ENCODE results near the gene AXIN2.

The AXIN2 gene

DNA sequence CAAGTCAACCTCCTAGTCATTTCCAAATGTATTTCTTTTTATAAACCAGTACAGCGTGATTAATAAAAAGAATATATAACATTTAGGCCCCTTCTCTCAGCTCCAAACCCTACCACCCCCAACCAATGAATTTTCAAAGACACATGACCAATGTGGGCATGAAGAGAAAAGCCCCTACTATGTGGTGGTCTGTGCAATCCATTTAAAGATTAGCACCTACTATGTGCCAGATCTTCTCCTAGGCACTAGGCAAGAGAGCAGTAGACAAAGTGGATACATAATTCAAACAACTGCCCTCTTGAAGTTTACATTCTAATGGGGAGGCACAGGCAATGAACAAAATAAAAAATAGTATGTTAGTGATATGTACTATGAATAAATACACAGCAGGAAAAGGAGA lies 19.4 kb downstream of the AXIN2 start:
- DNase-seq (ENCODE audit: insufficient read length, low spot score) (no peak), FAIRE-seq (no peak)
- TF ChIP-seq POLR2A (IDR thresholded peaks at IDR 0.05; ENCODE audit: low read depth, low read length): no peak

DNA sequence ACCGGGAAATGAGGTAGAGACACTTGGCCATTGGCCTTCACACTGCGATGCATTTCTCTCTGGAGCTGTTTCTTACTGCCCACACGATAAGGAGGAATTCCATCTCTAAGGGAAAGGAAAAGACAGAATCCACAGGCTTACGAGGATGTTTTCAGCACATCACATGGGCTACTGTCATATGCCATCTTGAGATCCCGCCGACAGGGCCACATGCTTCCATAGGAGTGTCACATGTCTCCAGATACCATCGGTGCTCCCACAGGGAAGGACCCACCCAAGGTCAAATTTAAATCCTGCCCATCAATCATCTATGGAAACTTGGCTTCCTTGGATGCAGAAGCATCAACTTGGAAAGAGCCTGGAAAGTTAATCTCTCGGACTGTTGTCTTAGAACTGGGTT lies 20.0 kb downstream of the AXIN2 start:
- no peak for DNase-seq (ENCODE audit: insufficient read length, low spot score)
- no peak for FAIRE-seq
- TF ChIP-seq POLR2A (IDR thresholded peaks at IDR 0.05; ENCODE audit: low read depth, low read length): no peak

DNA sequence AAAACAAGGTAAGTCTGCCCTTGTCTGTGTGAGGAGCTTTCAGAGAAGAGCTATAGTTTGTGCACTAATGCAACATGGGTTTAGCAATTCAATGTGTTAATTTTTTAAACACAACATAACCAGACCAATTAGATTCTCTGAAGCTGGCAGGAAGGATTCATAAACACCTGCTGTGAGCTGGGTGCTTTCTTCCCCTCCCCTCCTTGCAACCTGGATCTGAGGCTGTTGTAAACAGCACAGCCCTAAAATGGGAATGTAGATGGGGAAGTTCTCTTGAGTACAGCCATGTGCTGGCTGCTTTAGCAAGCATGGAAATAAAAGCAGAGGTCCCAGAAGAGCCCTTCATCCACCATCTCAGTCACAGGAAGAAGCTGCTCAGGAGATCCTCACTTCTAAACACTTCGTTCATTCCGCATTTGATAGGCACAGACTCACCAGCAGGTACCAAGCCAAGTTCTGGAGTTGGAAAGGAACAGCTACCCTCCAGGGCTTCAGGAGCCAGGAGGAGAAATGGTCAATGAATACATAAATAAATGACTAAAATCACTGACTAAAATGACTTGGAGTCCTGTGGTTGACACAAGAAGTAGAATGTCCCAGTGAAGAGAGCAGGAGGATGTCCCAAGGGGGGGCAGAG lies 21.7 kb downstream of the AXIN2 start:
- no peak for DNase-seq (ENCODE audit: insufficient read length, low spot score)
- TF ChIP-seq POLR2A (IDR thresholded peaks at IDR 0.05; ENCODE audit: low read depth, low read length): no peak
- FAIRE-seq: no peak

DNA sequence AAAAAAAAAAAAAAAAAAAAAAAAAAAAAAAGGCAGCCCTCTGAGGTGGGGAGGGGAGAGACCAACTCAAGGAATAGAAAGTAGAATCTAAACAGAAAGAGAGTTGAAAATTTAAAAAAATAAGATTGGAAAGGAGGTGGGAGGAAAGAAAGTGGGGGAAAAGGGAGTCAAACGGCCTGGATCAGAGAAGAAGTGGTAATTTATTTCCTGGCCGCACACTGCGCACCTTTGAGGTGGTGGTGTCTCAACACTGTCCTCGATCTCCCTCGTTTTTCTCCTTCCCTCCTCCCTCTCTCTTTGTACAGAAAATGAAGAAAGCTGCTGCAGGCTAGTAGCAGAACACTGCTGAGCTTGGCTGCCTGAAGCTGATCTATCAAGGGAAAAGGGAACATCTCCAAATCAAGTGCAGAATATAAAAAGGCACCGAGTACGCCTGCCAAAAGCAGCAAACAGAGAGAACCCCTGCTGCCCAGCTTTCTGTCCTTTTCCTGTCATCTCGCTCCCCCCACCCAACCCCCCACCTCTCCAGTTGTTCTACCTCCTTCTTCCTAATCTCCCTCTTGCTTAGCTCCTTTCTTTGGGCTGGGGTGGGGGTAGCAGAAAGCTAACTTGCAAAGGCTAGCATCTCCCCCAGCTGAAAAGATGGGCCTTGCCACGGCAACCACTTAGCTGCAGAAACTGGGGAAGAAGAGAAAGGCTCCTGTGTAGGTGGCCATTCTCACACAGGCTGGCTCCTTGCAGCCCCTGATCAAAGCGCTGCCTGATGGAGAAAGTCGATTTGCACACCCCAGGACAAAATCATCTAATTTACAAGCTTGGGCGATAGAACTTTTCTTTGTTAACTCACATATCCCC lies 22.5 kb downstream of the AXIN2 start:
- no peak for TF ChIP-seq POLR2A (IDR thresholded peaks at IDR 0.05; ENCODE audit: low read depth, low read length)
- FAIRE-seq (no peak), DNase-seq (ENCODE audit: insufficient read length, low spot score) (no peak)

DNA sequence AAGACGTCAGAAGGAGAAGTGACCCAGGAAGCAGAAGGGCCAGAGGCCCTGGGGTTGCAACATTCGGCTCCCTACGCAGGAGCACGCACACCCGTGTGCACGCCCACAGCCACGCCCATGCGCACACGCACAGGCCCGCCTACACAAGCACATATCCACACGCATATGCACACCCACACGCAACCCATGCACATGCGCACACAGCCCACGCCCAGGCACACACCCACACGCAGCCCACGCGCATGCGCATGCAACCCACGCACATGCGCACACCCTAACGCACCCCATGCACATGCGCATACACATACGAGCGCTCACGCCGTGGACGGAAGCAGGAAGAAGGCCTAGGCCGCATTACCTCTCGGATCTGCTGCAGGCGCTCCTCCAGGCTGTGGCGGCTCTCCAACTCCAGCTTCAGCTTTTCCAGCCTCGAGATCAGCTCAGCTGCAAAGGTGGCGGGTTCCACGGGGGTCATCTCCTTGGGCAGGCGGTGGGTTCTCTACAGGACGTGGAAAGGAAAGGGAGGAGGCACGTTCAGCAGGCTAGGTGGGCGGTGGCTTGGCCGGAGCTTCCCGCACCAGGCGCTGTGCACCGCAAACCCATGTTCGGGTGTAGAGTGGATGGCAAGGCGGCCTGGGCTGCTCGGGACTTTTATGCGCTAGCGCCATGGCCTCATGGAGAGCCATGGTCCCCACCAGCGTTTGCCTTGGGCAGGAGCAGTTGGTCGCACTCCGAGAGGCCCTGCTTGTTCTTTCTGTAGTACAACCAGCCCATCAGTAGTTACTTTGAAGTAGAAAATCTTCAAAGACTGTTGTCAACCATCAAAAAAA lies 23.4 kb downstream of the AXIN2 start:
- FAIRE-seq: no peak
- no peak for TF ChIP-seq POLR2A (IDR thresholded peaks at IDR 0.05; ENCODE audit: low read depth, low read length)
- no peak for DNase-seq (ENCODE audit: insufficient read length, low spot score)

DNA sequence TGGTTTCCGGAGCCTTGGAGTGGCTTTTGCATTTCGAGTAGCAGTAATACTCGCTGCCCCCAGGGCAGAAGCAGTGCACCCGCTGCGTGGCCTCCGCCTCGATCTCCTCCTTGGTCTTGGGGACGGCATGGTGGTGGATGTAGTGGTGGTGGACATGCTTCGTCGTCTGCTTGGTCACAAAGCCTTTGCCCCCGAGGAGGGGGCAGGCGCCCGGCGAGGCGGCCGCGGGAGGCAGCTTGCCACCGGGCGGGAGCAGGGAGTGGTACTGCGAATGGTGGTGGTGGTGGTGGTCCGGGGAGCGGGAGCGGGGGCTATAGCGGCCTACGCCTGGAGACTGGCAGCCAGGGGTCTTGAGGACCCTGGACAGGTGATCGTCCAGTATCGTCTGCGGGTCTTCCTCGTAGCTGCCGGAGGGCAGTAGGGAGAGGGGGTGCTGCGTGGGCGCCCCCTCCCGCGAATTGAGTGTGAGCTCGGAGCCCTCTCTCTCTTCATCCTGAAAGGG lies 24.1 kb downstream of the AXIN2 start:
- DNase-seq (ENCODE audit: insufficient read length, low spot score) (no peak), FAIRE-seq (no peak)
- no peak for TF ChIP-seq POLR2A (IDR thresholded peaks at IDR 0.05; ENCODE audit: low read depth, low read length)

DNA sequence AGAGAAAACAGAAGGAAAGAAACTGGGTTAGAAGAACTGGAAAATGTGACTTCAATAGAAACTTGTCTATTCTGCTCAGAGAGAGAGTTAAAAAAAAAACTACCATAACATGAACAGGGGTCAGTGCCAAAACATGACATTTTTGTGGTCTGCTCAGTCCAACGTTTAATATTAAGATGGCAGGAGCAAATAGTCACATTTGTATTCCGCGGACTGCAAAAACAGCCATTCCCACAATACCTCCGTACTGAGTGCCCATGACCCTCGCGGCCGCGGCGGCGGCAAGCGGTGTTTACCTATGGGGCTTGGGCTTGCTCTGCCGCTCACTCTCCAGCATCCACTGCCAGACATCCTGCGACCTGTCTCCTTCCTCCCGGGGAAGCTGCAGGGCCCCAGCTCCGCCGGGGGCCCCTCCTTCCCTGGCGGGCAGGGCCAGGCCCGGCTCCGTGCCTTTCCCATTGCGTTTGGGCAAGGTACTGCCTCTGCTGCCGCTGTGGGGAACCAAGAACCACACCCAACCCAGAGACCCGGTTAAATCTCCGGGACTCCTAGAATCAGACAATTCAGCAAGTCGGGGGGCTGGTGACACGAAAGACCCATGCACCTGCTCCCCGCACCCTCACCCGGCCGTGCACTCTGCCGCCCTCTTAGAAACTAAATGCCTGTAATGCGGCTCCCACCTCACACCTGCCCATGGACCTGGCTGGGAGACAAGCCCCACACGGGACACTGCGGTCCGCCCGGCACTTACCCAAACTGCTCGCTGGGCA lies 24.7 kb downstream of the AXIN2 start:
- DNase-seq (ENCODE audit: insufficient read length, low spot score) (no peak), FAIRE-seq (no peak)
- TF ChIP-seq POLR2A (IDR thresholded peaks at IDR 0.05; ENCODE audit: low read depth, low read length): no peak

DNA sequence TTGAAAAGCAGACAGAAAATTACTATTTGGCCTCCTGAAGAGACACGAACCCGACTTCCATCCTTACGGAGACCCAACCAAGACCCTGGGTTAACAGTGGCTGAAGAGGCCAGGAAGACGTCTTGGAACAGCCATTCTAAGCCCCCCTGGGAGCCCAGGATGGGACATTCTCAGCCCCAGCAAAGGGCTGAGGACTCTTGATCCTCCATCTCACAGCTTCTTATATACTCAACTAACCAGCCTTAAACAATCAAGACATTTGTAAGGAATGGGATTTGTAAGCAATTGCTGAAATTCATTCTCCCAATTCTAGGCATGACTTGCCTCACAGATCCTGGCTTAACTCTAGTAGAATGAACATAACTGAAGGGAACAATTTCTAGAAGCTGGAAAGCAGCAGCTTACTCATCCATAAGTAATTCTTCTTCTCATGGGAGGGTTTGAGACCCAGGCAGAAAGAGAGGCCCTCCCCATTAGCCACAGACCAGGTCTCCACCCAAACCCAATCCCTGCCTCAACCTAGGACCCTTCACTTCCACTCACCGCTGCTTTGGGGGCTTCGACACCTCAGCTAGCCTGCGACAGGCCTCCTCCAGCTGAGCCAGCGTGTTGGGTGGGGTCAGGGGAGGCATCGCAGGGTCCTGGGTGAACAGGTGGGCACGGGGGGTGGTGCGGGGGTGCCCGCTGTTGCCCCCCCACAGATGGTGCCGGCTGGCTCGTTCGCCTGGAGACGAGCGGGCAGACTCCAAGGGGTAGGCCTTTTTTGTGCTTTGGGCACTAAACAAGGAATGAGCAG lies 25.5 kb downstream of the AXIN2 start:
- FAIRE-seq (no peak), DNase-seq (ENCODE audit: insufficient read length, low spot score) (no peak)
- TF ChIP-seq POLR2A (IDR thresholded peaks at IDR 0.05; ENCODE audit: low read depth, low read length): no peak

DNA sequence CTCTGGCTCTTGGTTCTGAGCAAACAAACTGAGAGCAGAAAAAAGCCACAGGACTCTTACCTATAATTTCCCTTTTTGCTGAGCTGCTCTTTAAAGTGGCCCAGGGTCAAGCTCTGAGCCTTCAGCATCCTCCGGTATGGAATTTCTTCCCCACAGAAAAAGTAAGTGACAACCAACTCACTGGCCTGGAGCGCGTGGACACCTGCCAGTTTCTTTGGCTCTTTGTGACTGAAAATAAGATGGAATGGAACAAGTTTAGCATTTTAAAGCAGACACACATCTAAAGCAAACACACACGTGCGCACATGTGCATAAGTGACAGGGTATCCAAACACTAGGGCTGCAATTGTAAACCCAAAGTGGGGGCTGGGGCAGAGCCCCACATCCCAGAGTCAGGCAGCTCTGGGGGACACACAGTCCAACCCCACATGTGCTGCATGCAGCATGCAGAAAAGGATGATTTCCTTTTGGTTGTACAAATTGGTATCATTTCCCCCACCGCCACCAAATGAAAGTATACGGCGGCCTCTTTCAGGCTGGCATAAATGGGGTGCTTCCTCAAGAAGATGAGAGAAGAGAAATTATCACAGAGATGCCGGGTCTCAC lies 27.5 kb downstream of the AXIN2 start:
- FAIRE-seq: no peak
- no peak for TF ChIP-seq POLR2A (IDR thresholded peaks at IDR 0.05; ENCODE audit: low read depth, low read length)

DNA sequence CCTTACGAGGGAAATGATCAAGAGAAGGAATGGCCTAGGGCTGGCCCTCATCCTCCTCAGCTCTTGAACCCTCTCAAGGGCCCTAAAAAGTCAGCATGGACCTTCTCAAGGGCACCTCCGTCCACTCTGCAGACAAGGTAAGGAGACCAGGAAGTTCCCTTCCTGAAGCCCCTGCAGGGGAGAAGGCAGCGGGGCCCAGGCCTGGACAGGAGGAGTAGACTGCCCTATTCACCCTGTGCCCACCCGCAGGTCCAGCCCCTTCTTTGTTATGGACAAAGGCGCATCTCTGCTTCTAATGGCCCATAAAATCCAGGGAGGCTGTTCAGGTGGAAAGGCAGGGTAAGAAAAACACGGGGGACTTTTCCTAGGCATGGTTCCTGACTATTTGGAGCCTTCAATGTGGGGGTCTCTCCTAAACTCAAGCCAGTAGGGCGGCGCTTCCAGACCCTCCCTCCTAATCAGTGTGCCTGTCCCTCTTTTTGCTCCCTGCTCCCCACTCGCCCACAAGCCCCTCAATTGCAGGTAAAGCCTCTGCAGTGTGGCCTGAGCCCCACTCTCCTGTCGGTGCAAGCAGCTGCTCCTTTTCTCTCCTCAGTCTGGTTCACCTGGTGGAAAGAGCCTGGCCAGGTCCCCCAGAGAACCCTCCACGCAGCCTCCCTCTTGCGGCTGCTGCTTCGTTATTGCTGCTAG lies 28.2 kb downstream of the AXIN2 start:
- no peak for FAIRE-seq
- TF ChIP-seq POLR2A (IDR thresholded peaks at IDR 0.05; ENCODE audit: low read depth, low read length): no peak
- DNase-seq (ENCODE audit: insufficient read length, low spot score): no peak

More for the DNA sequence above, 27.5 kb downstream of the AXIN2 start:
- no peak for DNase-seq (ENCODE audit: insufficient read length, low spot score)

DNA sequence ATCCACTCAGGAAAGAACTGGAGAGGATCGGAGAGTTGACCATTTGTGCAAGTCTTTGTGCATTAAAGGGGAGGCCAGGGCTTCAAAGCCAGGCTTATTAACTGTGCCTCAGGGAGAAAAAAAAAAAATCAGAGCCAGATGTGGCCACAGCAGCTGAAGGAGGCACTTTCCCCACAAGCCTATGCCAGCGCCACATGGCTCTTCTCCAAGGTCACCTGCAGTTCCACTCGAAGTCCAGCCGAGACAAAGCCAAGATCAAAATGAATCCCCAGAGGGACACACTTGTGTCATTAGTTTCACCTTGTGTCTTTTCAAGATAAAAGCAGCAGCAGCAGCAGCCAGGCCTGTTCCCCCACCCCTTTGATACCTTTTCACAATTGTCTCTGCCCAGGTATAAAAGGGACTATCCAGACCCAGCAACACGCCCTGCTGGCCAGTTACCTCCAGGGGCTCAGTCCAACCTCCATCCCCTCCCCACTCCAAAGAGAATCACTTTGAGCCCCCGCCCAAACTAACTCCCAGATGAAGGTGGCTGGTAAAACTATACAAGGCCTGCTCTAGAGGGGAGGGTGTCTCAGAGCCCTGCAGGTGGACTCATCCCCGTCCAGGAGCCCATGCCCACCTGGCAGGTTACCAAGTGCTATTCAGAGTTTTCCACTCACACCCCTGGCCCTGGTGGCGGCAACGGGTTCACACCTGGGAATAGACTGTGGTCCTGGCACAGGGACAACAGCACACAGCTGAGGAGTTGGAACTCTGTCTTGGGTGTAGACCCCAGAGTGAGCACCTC lies 29.2 kb downstream of the AXIN2 start:
- no peak for DNase-seq (ENCODE audit: insufficient read length, low spot score)
- TF ChIP-seq POLR2A (IDR thresholded peaks at IDR 0.05; ENCODE audit: low read depth, low read length): no peak
- FAIRE-seq: no peak
